ENCODE measurements around the gene LDHD. TPM values are rescaled to one million over a fixed set of nuclear protein-coding genes. Genes with fewer than 3 reads are reported as not detected.

Gene LDHD
- total and polyA plus RNA-seq, 2 of the 8 experiments (the other 6 are each of a cell fraction or from before 2014, with no cell fraction given), result 14.9 to 18.2 TPM

GRCh38 chr16:75116081-75116910 is at the start of gene LDHD (continued):
- TF ChIP-seq KDM5A (IDR thresholded peaks at IDR 0.05; ENCODE audit: low read length), result no peak
- TF ChIP-seq JUND (IDR thresholded peaks at IDR 0.05; ENCODE audit: low read length), result no peak
- TF ChIP-seq SRF (IDR thresholded peaks at IDR 0.05; ENCODE audit: low read depth, low read length), result no peak
- no peak for TF ChIP-seq NANOG (IDR thresholded peaks at IDR 0.05; ENCODE audit: insufficient read depth, low read depth, low read length, poor library complexity, severe bottlenecking)
- 0 out of 4 replicates have a peak, but pooled peaks of 1 of the 2 experiments have one; percentile 69 for TF ChIP-seq SIN3A (conservative IDR thresholded peaks at IDR 0.05 in 1 of 2, IDR thresholded peaks at IDR 0.05 in 1 of 2; ENCODE audit: low read depth in 1 of 2, low read length in 2 of 2)
- TF ChIP-seq MAX (IDR thresholded peaks at IDR 0.05), result no peak
- TF ChIP-seq ATF2 (IDR thresholded peaks at IDR 0.05; ENCODE audit: low read length), result no peak
- TF ChIP-seq KDM4A (IDR thresholded peaks at IDR 0.05; ENCODE audit: low read depth, low read length, severe bottlenecking), result no peak
- 0 out of 2 replicates have a peak, but pooled peaks have one; percentile 12 for TF ChIP-seq YY1 (IDR thresholded peaks at IDR 0.05; ENCODE audit: low read depth, low read length)
- peak; percentile 66; the same call in 1 of the 2 replicates for TF ChIP-seq TAF1 (IDR thresholded peaks at IDR 0.05; ENCODE audit: low read depth, low read length)
- no peak for TF ChIP-seq POU5F1 (IDR thresholded peaks at IDR 0.05; ENCODE audit: low read depth, low read length)
- peak; percentile 74 for TF ChIP-seq TAF7 (optimal IDR thresholded peaks at IDR 0.05; ENCODE audit: borderline replicate concordance, low read depth, low read length)
- no peak for TF ChIP-seq SAP30 (IDR thresholded peaks at IDR 0.05; ENCODE audit: insufficient read depth, insufficient replicate concordance, low read length)
- TF ChIP-seq GTF2F1 (IDR thresholded peaks at IDR 0.05; ENCODE audit: borderline replicate concordance, low read depth, low read length), result no peak
- TF ChIP-seq CBX8 (IDR thresholded peaks at IDR 0.05; ENCODE audit: borderline replicate concordance, low read depth, low read length), result no peak
- TF ChIP-seq PHF8 (conservative IDR thresholded peaks at IDR 0.05; ENCODE audit: low read depth, low read length), result no peak
- TF ChIP-seq CTCF (IDR thresholded peaks at IDR 0.05; ENCODE audit: control extremely low read depth in 1 of 3, insufficient read depth in 1 of 3, low read depth in 1 of 3, low read length in 3 of 3), result no peak
- peak; percentile 73; the same call in 1 of the 2 replicates for TF ChIP-seq TBP (IDR thresholded peaks at IDR 0.05; ENCODE audit: low read depth, low read length)

Data from H1 (cell line).